PFSK-1 (cell line): ENCODE data around the gene DAB1.

Source experiments
- FOXP2 ChIP-seq: optimal IDR thresholded peaks from 2 replicates; pipeline ENCODE3; 2011; ENCODE audit warnings: borderline replicate concordance, control low read depth, inconsistent platforms; ENCODE audit not compliant: insufficient read depth; ENCODE audit errors: extremely low read length, extremely low read depth
- POLR2AphosphoS5 ChIP-seq: IDR thresholded peaks from 2 replicates; pipeline ENCODE4 v1.6.1; 2012; ENCODE audit warnings: low read depth, mild to moderate bottlenecking, control low read depth, low read length, moderate library complexity
- SIN3A ChIP-seq: IDR thresholded peaks from 2 replicates; pipeline ENCODE4 v1.6.1; 2012; ENCODE audit warnings: mild to moderate bottlenecking, low read length, moderate library complexity, borderline replicate concordance; ENCODE audit not compliant: insufficient read depth
- TAF1 ChIP-seq: IDR thresholded peaks from 2 replicates; pipeline ENCODE4 v1.6.1; 2012; ENCODE audit warnings: low read length, control low read depth, borderline replicate concordance; ENCODE audit not compliant: insufficient read depth
- TF ChIP-seq, protein P1 (sequence below), 2 experiments: IDR thresholded peaks; 2 replicates each; pipeline versions ENCODE4 v1.6.1 to v1.8.0; 2011 to 2012; ENCODE audit warnings: low read depth in 2 of 2, low read length in 2 of 2, control low read depth in 1 of 2, inconsistent platforms in 1 of 2, mild to moderate bottlenecking in 1 of 2, moderate library complexity in 1 of 2; ENCODE audit not compliant: insufficient read depth in 1 of 2

The DAB1 gene

DNA sequence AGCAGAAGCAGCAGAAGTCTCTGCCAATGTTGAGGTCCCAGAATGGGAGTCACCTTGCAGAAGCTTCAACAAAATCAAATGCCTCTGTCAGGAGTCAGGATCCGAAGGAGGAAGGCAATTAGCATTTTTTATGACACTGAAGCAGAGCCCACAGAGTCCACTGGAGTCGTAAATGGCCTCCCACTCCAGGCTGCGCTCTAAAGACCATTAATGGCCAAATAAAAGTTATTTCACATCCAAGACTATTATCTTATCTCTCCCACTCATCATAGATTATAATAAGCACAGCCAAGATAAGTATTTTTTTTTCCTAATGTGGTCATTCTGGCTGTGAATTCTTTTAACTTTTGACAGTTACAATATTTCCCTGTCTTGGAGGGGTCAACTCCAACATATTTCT lies 267.0 kb downstream of the DAB1 start:
- TF ChIP-seq, protein P1, sequence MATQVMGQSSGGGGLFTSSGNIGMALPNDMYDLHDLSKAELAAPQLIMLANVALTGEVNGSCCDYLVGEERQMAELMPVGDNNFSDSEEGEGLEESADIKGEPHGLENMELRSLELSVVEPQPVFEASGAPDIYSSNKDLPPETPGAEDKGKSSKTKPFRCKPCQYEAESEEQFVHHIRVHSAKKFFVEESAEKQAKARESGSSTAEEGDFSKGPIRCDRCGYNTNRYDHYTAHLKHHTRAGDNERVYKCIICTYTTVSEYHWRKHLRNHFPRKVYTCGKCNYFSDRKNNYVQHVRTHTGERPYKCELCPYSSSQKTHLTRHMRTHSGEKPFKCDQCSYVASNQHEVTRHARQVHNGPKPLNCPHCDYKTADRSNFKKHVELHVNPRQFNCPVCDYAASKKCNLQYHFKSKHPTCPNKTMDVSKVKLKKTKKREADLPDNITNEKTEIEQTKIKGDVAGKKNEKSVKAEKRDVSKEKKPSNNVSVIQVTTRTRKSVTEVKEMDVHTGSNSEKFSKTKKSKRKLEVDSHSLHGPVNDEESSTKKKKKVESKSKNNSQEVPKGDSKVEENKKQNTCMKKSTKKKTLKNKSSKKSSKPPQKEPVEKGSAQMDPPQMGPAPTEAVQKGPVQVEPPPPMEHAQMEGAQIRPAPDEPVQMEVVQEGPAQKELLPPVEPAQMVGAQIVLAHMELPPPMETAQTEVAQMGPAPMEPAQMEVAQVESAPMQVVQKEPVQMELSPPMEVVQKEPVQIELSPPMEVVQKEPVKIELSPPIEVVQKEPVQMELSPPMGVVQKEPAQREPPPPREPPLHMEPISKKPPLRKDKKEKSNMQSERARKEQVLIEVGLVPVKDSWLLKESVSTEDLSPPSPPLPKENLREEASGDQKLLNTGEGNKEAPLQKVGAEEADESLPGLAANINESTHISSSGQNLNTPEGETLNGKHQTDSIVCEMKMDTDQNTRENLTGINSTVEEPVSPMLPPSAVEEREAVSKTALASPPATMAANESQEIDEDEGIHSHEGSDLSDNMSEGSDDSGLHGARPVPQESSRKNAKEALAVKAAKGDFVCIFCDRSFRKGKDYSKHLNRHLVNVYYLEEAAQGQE (IDR thresholded peaks at IDR 0.05; ENCODE audit: insufficient read depth in 1 of 2, low read depth in 2 of 2, low read length in 2 of 2) = no peak
- TF ChIP-seq SIN3A = no peak
- TF ChIP-seq POLR2AphosphoS5 = no peak
- no peak for TF ChIP-seq TAF1
- TF ChIP-seq FOXP2 = no peak

DNA sequence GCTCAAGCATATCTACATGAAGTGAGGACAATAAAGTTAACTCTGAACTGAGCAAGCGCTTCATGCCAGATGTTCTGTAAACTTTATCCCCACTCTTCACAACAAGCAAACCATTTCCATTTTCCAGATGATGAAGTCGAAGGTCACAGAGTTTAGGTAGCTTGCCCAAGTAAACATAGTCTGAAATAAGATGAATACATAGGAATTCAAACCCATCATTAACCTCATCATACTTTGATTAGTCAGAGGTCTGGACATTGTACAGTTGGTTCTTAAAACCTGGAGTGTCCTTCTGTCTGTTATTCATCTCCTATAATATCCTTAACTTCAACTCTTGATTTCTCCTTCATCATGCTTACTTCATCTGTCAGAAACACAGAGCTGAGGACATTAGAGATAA lies 277.8 kb downstream of the DAB1 start:
- TF ChIP-seq POLR2AphosphoS5 (no peak), SIN3A (no peak), FOXP2 (no peak), TAF1 (no peak)
- TF ChIP-seq, protein P1 (IDR thresholded peaks at IDR 0.05; ENCODE audit: insufficient read depth in 1 of 2, low read depth in 2 of 2, low read length in 2 of 2) = no peak

- no peak for TF ChIP-seq FOXP2
- TF ChIP-seq TAF1 = no peak
- TF ChIP-seq, protein P1 (IDR thresholded peaks at IDR 0.05; ENCODE audit: insufficient read depth in 1 of 2, low read depth in 2 of 2, low read length in 2 of 2) = no peak
- no peak for TF ChIP-seq SIN3A
- TF ChIP-seq POLR2AphosphoS5 = no peak
These were observed 280.9 kb downstream of the DAB1 start for GRCh38 chr1:57142999-57143398.

DNA sequence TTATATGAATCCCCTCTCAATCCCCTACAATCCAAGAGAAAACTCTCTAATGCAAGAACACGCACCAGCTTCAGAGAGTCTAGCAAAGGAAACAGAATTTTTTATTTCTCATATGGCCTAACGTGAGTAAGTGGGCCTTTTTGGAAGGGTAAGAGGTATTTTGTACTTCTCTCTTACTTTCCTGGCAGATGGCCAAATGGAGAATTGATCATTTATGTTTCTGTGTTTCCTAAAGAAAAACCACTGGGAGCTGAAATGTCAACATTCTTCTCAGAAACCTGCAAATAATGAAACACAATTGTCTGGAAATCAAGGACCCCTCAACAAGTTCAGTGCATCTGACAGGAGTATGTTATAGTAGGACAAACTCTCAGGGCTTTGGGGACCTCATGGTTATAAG lies 281.7 kb downstream of the DAB1 start:
- no peak for TF ChIP-seq FOXP2
- no peak for TF ChIP-seq POLR2AphosphoS5
- TF ChIP-seq TAF1 = no peak

GRCh38 chr1:57138432-57139078 lies 285.3 kb downstream of the DAB1 start:
- TF ChIP-seq POLR2AphosphoS5 (no peak), TAF1 (no peak), SIN3A (no peak), FOXP2 (no peak)
- TF ChIP-seq, protein P1 (IDR thresholded peaks at IDR 0.05; ENCODE audit: insufficient read depth in 1 of 2, low read depth in 2 of 2, low read length in 2 of 2) = no peak
